D721Med (cell line): ENCODE results near the gene NDUFAF2.
A peak's percentile ranks its signal among the peaks of the same experiment; 100 is the strongest.

ENCODE experiments used
- DNase-seq: peaks from one replicate; pipeline ENCODE4 v3.0.0; 2011; ENCODE audit warnings: low spot score; ENCODE audit not compliant: insufficient read length
- FAIRE-seq: peaks from 2 replicates; lab custom pipeline; 2011; peaks lifted over from hg19 to GRCh38; lab: Jason Lieb, UNC
- TF ChIP-seq, protein P1 (sequence below): IDR thresholded peaks from 2 replicates; pipeline ENCODE4 v1.5.1; 2012; ENCODE audit warnings: mild to moderate bottlenecking, control low read depth; ENCODE audit not compliant: insufficient read depth; ENCODE audit errors: missing control alignments

NDUFAF2 gene

GRCh38 chr5:60943624-60944023 is 1.4 kb upstream of the NDUFAF2 start:
- FAIRE-seq (no peak), DNase-seq (no peak)
- TF ChIP-seq, protein P1, sequence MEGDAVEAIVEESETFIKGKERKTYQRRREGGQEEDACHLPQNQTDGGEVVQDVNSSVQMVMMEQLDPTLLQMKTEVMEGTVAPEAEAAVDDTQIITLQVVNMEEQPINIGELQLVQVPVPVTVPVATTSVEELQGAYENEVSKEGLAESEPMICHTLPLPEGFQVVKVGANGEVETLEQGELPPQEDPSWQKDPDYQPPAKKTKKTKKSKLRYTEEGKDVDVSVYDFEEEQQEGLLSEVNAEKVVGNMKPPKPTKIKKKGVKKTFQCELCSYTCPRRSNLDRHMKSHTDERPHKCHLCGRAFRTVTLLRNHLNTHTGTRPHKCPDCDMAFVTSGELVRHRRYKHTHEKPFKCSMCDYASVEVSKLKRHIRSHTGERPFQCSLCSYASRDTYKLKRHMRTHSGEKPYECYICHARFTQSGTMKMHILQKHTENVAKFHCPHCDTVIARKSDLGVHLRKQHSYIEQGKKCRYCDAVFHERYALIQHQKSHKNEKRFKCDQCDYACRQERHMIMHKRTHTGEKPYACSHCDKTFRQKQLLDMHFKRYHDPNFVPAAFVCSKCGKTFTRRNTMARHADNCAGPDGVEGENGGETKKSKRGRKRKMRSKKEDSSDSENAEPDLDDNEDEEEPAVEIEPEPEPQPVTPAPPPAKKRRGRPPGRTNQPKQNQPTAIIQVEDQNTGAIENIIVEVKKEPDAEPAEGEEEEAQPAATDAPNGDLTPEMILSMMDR = no peak

GRCh38 chr5:60945813-60946187 is 795 bp downstream of the NDUFAF2 start:
- DNase-seq (no peak), FAIRE-seq (no peak)
- TF ChIP-seq, protein P1 = no peak

DNA sequence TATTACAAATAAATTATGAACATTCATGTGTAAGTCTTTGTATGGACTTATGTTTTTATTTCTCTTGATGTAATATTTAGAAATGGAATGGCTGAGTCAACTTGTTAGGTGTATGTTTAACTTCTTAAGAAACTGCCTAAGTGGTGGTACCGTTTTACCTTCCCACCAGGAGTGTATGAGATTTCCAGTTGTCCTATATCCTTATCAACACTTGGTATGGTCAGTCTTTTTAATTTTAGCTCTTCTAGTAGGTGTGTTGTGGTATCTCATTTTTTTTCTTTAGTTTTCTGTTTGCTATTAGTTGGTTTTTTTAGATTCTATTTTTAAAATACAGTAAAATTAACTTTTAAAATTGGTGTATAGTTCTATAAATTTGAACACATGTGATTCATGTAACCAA is 3.7 kb downstream of the NDUFAF2 start:
- TF ChIP-seq, protein P1 = no peak
- DNase-seq (no peak), FAIRE-seq (no peak)

DNA sequence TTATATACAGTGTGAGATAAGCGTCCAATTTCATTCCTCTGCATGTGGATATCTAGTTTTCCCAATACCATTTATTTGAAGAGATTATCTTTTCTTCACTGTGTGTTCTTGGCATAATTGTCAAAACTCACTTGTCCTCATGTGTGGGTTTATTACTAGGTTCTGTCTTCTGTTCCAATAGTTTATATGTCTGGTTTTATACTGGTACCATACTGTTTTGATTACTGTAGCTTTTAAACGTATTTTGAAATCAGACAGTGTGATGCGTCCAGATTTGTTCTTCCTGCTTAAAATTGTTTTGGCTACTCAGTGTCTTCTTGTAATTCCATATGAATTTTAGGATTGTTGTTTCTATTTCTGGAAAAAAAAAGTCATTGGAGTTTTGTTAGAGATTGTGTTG is 10.2 kb downstream of the NDUFAF2 start:
- TF ChIP-seq, protein P1 = no peak
- FAIRE-seq = no peak
- no peak for DNase-seq

DNA sequence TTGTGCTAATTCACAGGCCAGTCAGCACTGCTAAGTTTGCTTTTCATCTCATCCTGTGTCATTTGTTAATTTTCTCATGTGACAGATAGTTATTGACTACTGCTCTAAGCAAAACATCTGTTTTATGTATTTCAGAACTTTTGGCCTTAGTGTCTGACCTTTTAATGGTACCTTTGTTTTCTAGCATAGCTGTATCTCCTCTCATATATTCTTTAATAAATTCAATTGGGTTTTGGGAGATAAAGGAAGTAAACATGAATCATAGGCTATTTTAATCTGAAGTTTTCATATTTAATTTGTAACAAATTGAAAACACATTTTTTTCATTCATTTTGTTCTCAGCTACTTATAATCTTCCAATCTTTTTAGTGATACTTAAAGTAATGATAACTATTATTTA is 13.1 kb downstream of the NDUFAF2 start:
- no peak for FAIRE-seq
- TF ChIP-seq, protein P1 = no peak
- no peak for DNase-seq

GRCh38 chr5:60958712-60959111 is 13.7 kb downstream of the NDUFAF2 start:
- FAIRE-seq = no peak
- no peak for DNase-seq
- TF ChIP-seq, protein P1 = no peak

DNA sequence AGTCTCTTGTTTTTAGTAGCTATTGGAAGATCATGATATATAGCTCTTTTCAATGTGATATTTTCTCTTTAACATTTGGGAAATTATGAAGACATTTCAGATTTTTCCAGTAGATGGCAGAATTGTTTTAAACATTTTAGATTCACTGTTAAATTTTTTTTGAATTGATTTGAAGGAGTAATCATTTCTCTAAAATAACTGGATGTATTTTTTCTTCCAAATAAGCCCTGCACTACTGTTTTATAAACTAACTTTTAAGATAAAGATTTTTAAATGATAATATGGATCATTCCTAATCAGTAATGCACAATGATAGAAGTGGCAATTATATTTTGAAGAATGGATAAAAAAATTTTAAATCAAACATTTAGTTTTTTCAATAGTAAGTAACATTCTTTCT is 14.2 kb downstream of the NDUFAF2 start:
- TF ChIP-seq, protein P1 = peak; percentile 41
- DNase-seq (no peak), FAIRE-seq (no peak)
